K562 (cell line): ENCODE results near the gene BCAS3. TPM values are rescaled to one million over a fixed set of nuclear protein-coding genes. Genes with fewer than 3 reads are reported as not detected.

Source experiments
- ATAC-seq: fragments of 200-7000 bp; cut with Tn5 transposase; 3 replicates; pipeline ENCODE4 v1.9.1; 2020; ENCODE audit warnings: moderate library complexity
- BruUV-seq: library from RNA; stranded (reverse); fragments of 400-500 nt; replicated peaks from 2 replicates; lab custom pipeline; 2021; lab: Mats Ljungman, UMichigan
- CTCF ChIA-PET: fragments of 300-600 bp; formaldehyde crosslinking; extraction: SDS; loops from one replicate; lab custom pipeline; 2021; ENCODE audit warnings: low intra/inter-chr PET ratio; lab: Yijun Ruan, JAX
- POLR2A ChIA-PET: fragments of 300-600, 350-650 bp; sonication (Branson Sonifier 250); formaldehyde crosslinking; extraction: SDS; loops from one replicate; lab custom pipeline; 2021; ENCODE audit warnings: antibody characterized with exemption, inconsistent platforms; lab: Yijun Ruan, JAX
- DNase-seq, 4 experiments: peaks; one replicate each; pipeline versions ENCODE4 v3.0.0 to v3.0.0-alpha.2; 2011 to 2018; ENCODE audit warnings: low spot score in 3 of 4, mixed read lengths in 3 of 4; ENCODE audit errors: extremely low read depth in 1 of 4
- FAIRE-seq: peaks from 2 replicates; lab custom pipeline; 2011; peaks lifted over from hg19 to GRCh38; lab: Jason Lieb, UNC
- H2AFZ ChIP-seq: 2 replicates; pipeline ENCODE4 v1.6.0; 2011; ENCODE audit warnings: low read depth, low read length, control low read depth, inconsistent platforms
- H3K27ac ChIP-seq: fragments of 200-600 bp; 3 replicates; pipeline ENCODE4 v1.8.0; 2011; ENCODE audit warnings: low read depth, mild to moderate bottlenecking, control low read depth, inconsistent platforms, low read length, moderate library complexity, mixed read lengths; ENCODE audit errors: extremely low read depth
- H3K27me3 ChIP-seq, 2 experiments: fragments of 300-600 bp in 1 of 2; 2 replicates in 1 of 2; 3 replicates in 1 of 2; pipeline versions ENCODE4 v1.6.0 to v1.8.0; 2011; ENCODE audit warnings: inconsistent platforms in 2 of 2, low read length in 2 of 2, mild to moderate bottlenecking in 1 of 2, mixed read lengths in 1 of 2, moderate library complexity in 1 of 2; ENCODE audit not compliant: control insufficient read depth in 2 of 2, insufficient read depth in 2 of 2
- H3K36me3 ChIP-seq: fragments of 300-600 bp; 3 replicates; pipeline ENCODE4 v1.8.0; 2011; ENCODE audit warnings: mild to moderate bottlenecking, low read length, inconsistent platforms; ENCODE audit not compliant: control insufficient read depth, insufficient read depth
- H3K4me1 ChIP-seq, 2 experiments: fragments of 200-600 bp in 1 of 2; replicated peaks in 1 of 2; 2 replicates in 1 of 2; 3 replicates in 1 of 2; pipeline versions ENCODE4 v1.5.1 to v1.8.0; 2011; ENCODE audit warnings: inconsistent platforms in 2 of 2, low read length in 2 of 2, mild to moderate bottlenecking in 1 of 2, mixed read lengths in 1 of 2, moderate library complexity in 1 of 2; ENCODE audit not compliant: control insufficient read depth in 2 of 2, insufficient read depth in 2 of 2
- H3K4me2 ChIP-seq: 2 replicates; pipeline ENCODE4 v1.6.1; 2011; ENCODE audit warnings: low read length, control low read depth, inconsistent platforms, mixed read lengths; ENCODE audit not compliant: insufficient read depth
- H3K4me3 ChIP-seq: fragments of 200-600 bp; sonication (generic), shearing (Covaris generic); 2 replicates; pipeline ENCODE4 v1.5.1; 2016; ENCODE audit warnings: control low read depth, inconsistent platforms
- H3K79me2 ChIP-seq: fragments of 200-600 bp; 3 replicates; pipeline ENCODE4 v1.8.0; 2011; ENCODE audit warnings: low read length, inconsistent platforms; ENCODE audit not compliant: control insufficient read depth, insufficient read depth
- H3K9ac ChIP-seq, 2 experiments: 2 replicates each; pipeline versions ENCODE4 v1.6.0 to v1.6.1; 2011; ENCODE audit warnings: low read depth in 2 of 2, low read length in 2 of 2, control low read depth in 1 of 2, inconsistent platforms in 1 of 2, mild to moderate bottlenecking in 1 of 2, mixed read lengths in 1 of 2; ENCODE audit not compliant: insufficient read depth in 1 of 2
- H3K9me1 ChIP-seq: one replicate; pipeline ENCODE4 v1.6.0; 2011; ENCODE audit warnings: inconsistent platforms, mild to moderate bottlenecking, low read length, moderate library complexity; ENCODE audit not compliant: control insufficient read depth, insufficient read depth
- H3K9me3 ChIP-seq: replicated peaks from 2 replicates; pipeline ENCODE4 v1.5.1; 2011; ENCODE audit warnings: low read depth, low read length, inconsistent platforms; ENCODE audit not compliant: control insufficient read depth, insufficient read depth
- H4K20me1 ChIP-seq: replicated peaks from 2 replicates; pipeline ENCODE4 v1.6.1; 2011; ENCODE audit warnings: low read length, inconsistent platforms, mixed read lengths; ENCODE audit not compliant: control insufficient read depth, insufficient read depth
- DACH1 ChIP-seq: fragments of 450-650 bp; IDR thresholded peaks from 2 replicates; pipeline ENCODE4 v1.6.1; 2018; ENCODE audit not compliant: partially characterized antibody
- DIDO1 ChIP-seq: fragments of 450-650 bp; IDR thresholded peaks from 2 replicates; pipeline ENCODE4 v1.6.1; 2016; ENCODE audit warnings: low read depth, missing biosample characterization, missing genetic modification characterization
- FOXO4 ChIP-seq: fragments of 450-650 bp; formaldehyde crosslinking; IDR thresholded peaks from 2 replicates; pipeline ENCODE4 v1.4.0; 2020; ENCODE audit warnings: mild to moderate bottlenecking, moderate library complexity
- FOXP1 ChIP-seq: sonication (generic); formaldehyde crosslinking; IDR thresholded peaks from 2 replicates; pipeline ENCODE4 v1.8.0; 2022; ENCODE audit warnings: mild to moderate bottlenecking, missing genetic modification reagents
- IFI16 ChIP-seq: fragments of 250-450 bp; sonication (Bioruptor Pico); IDR thresholded peaks from 2 replicates; pipeline ENCODE4 v2.1.2; 2022; ENCODE audit warnings: mild to moderate bottlenecking, inconsistent platforms
- ILK ChIP-seq: fragments of 450-650 bp; IDR thresholded peaks from 2 replicates; pipeline ENCODE4 v1.6.1; 2016; ENCODE audit warnings: missing genetic modification characterization, low read depth, mild to moderate bottlenecking, missing compliant biosample characterization, moderate library complexity, borderline replicate concordance
- MBD1 ChIP-seq: fragments of 250-450 bp; sonication (Bioruptor Pico); IDR thresholded peaks from 2 replicates; pipeline ENCODE4 v1.8.0; 2022; ENCODE audit warnings: inconsistent platforms
- MYNN ChIP-seq, 2 experiments: sonication (generic); formaldehyde crosslinking in 1 of 2; IDR thresholded peaks; 2 replicates each; pipeline versions ENCODE4 v1.5.0 to v1.6.1; 2016 to 2020; ENCODE audit warnings: antibody characterized with exemption in 1 of 2, missing genetic modification reagents in 1 of 2
- RFX1 ChIP-seq: fragments of 450-650 bp; IDR thresholded peaks from 2 replicates; pipeline ENCODE4 v1.6.1; 2016; ENCODE audit warnings: mild to moderate bottlenecking, moderate library complexity
- RFX7 ChIP-seq: fragments of 250-450 bp; sonication (Bioruptor Pico); IDR thresholded peaks from 2 replicates; pipeline ENCODE4 v1.5.1; 2021; ENCODE audit warnings: mild to moderate bottlenecking
- U2AF2 ChIP-seq: fragments of 200-400 bp; formaldehyde crosslinking; optimal IDR thresholded peaks from 2 replicates; pipeline ENCODE3; 2017; ENCODE audit warnings: low read depth, mild to moderate bottlenecking, low read length
- ZNF143 ChIP-seq: sonication (generic); formaldehyde crosslinking; IDR thresholded peaks from 2 replicates; pipeline ENCODE4 v1.9.0; 2022; ENCODE audit warnings: mild to moderate bottlenecking, missing genetic modification reagents
- WGBS: fragments of 100-300 bp; shearing (Covaris generic); methylation state at CpG from one replicate; pipeline ENCODE4 v1.1.6; 2016; ENCODE audit warnings: low coverage, mixed read lengths; ENCODE audit not compliant: insufficient coverage; ENCODE audit errors: missing lambda C conversion rate; 5-methylcytosine and 5-hydroxymethylcytosine counted together
- in situ Hi-C: fragments of 300-500 bp; cut with MboI; formaldehyde crosslinking; loops from 4 replicates; pipeline ENCODE4 v1.15.0; 2018; ENCODE audit warnings: inconsistent platforms, mixed read lengths
- intact Hi-C: fragments of 100-400 bp; cut with micrococcal nuclease; formaldehyde crosslinking; loops from 2 replicates; pipeline ENCODE4 v1.14.2; 2022
- polyA plus RNA-seq, 8 experiments: library from polyadenylated mRNA; depleted of rRNA in 4 of 8; stranded (reverse) in 5 of 8; unstranded in 3 of 8; fragments of >200 nt; fragmentation: Nextera tagmentation in 2 of 8; fragmentation: Illumina TruSeq in 1 of 8; extraction: Ambion mirVana in 2 of 8; extraction: Trizol in 1 of 8; gene quantifications; 2 replicates each; pipeline versions ENCODE4 v1.2.1 to v1.2.3, GENCODE V29; 2011 to 2014; ENCODE audit warnings: inconsistent platforms in 1 of 8, missing spikeins in 1 of 8
- total RNA-seq, 7 experiments: library from RNA; depleted of rRNA in 6 of 7; stranded (reverse); fragments of >200 nt in 6 of 7; fragmentation: Illumina TruSeq in 2 of 7; extraction: Trizol in 2 of 7; gene quantifications; 2 replicates each; pipeline versions ENCODE4 v1.2.1 to v1.2.3, GENCODE V29; 2011 to 2021; ENCODE audit warnings: low replicate concordance in 1 of 7

The BCAS3 gene
- total and polyA plus RNA-seq, 9 of the 15 experiments (the other 6 are each of a cell fraction or from before 2014, with no cell fraction given): 1.9 to 5.5 (median 3.5) TPM

GRCh38 chr17:60947543-60947942 lies 269.9 kb downstream of the BCAS3 start:
- in situ Hi-C loops (no loop called here), intact Hi-C loops (no loop called here)
- Histone ChIP-seq H3K4me2 (no peak overlapping the region), H3K9ac (no peak overlapping the region), H3K36me3 (no peaks in the 10 kb centered on the region), H3K9me3 (no peaks in the 10 kb centered on the region), H3K27ac (no peak overlapping the region), H4K20me1 (no peaks in the 10 kb centered on the region), H3K79me2 (no peaks in the 10 kb centered on the region), H3K9me1 (no peaks in the 10 kb centered on the region), H3K4me3 (no peak overlapping the region), H2AFZ (no peak overlapping the region), H3K27me3 (peaks cover 0 to 2% of the 10 kb centered on the region in 2 experiments; a peak in 1 of 5 replicates), H3K4me1 (no peaks in the 10 kb centered on the region)
- CTCF ChIA-PET: no interaction called here
- WGBS: 57% methylated on average over 3 of the region's 3 CpGs
- POLR2A ChIA-PET: no interaction called here
- no peak for DNase-seq
- no peak for ATAC-seq
- no TSS peak for BruUV-seq
- no peak for FAIRE-seq
- TF ChIP-seq ILK: no peak
- no peak for TF ChIP-seq DACH1
- no peak for TF ChIP-seq RFX7 (CRISPR knock-in tag)
- TF ChIP-seq IFI16 (CRISPR knock-in tag): no peak
- no peak for TF ChIP-seq DIDO1 (tag)
- TF ChIP-seq RFX1: no peak
- no peak for TF ChIP-seq ZNF143 (CRISPR knock-in tag)
- TF ChIP-seq U2AF2: no peak
- no peak for TF ChIP-seq FOXO4
- TF ChIP-seq FOXP1 (CRISPR knock-in tag): no peak
- TF ChIP-seq MBD1 (CRISPR knock-in tag): no peak
- TF ChIP-seq MYNN (IDR thresholded peaks at IDR 0.05): no peak
- no peak for TF ChIP-seq MYNN (CRISPR knock-in tag; IDR thresholded peaks at IDR 0.05)
